HG03095 (cell line): ENCODE data around the gene DNAJA1.

Experiments
- ATAC-seq: cut with Tn5 transposase; IDR thresholded peaks from one replicate; pipeline ENCODE4 v1.9.1; 2021; ENCODE audit warnings: moderate library complexity; ENCODE audit not compliant: unreplicated experiment

Gene DNAJA1

DNA sequence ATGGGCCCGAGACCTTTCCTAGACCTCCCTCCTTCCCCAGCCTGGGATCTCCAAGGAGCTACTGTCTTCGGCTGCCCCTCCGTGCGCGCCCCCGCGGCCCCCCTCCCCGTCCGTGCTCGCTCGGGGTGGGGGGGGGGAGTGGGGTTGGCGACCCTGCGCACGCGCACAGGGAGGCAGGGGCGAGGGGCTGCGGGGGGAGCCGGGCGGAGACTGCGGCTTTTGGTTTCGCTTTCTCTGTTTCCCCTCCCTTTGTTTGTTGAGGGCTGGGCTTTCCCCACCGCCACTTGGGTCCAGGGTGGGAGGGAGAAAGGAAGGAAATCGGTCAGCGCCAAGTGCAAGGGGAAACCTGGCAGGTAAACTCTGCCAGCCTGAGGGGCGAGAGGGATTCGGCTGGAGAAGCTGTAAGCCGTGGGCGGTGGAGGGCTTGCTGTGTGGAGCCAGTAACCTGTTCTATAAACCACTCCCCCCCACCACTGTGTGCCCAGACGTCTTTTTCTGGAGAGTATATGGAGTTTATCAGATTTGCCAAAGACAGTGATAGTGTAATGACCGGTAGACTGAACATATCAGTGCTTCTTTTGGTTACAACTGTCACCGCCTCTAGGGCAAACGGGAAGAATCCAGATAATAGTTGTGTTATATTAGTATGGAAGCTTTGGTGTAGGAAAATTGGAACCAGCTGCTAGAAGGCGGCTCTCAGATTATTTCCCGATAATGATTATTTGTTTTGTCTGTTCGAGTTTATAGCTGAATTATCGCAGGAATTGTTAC is 684 bp downstream of the DNAJA1 start:
- ATAC-seq, result peak; percentile 43

DNA sequence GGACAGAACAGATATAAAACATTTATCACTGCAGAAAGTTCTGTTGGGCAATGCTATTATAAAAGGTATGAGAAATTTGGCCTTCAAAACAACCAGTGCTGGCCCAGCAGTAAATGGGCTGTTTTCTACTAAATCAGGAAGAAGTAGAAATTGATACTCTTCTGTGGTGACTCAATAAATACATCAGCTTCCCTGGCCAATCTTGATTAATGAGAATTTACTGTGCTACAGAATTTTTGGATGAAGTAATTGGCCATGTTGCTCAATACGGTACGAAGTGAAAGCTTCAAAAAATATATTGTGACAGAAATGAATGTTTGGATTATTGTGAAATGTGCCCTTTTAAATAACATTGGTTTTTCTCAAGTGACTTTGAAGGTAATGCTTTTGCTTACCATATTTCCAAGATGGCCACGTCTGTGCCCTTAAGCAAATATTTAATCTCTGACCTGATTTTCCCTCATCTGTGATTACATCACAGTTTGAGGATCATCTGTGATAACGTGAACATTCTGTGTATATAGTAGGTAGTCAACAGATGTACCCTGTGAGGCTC is 4.2 kb downstream of the DNAJA1 start:
- no peak for ATAC-seq

DNA sequence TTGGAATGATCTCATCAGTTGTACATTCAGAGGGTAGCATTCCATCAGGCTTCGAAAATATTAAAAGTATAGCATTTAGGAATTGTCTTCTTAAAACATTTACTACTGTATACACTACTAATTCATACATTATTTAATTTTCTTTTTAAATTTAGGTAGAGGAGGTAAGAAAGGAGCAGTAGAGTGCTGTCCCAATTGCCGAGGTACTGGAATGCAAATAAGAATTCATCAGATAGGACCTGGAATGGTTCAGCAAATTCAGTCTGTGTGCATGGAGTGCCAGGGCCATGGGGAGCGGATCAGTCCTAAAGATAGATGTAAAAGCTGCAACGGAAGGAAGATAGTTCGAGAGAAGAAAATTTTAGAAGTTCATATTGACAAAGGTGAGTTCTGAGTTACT is 5.2 kb downstream of the DNAJA1 start:
- ATAC-seq, result no peak

DNA sequence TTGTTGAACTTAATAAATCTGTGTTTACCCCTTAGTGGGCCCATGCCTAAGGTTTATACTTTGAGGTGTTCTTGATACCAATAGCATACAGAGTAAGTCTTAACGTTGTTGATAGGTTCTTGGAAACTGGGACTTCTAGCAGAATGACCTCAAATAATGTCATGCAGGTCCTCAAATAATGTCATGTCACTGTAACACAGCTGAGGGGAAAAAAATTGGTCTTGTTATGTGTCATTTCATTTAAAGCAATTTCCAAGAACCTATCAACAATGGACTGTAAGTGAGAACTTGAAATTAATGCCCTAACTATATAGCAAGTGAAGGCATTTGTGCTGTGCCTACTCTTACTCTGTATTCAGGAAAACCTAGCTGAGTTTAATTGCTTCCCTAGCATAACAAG is 7.2 kb downstream of the DNAJA1 start:
- no peak for ATAC-seq

DNA sequence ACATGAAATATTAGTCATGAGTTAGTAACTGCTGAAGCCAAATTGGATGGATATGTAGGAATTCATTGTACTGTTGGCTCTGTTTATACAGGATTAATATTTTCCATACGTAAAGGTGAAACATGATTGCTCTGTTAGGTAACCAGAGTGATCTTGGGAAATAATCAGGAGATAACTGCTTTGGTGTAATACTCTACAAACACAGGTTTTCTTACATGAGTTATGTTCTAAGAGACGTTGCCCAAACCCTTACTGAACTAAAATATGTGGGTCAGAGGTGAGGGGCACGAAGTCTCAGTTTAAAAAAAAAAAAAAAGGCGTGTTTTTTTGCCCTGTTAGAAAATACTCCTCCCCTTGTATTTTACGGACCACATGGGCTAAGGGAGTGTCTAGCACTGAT is 7.8 kb downstream of the DNAJA1 start:
- ATAC-seq, result no peak

DNA sequence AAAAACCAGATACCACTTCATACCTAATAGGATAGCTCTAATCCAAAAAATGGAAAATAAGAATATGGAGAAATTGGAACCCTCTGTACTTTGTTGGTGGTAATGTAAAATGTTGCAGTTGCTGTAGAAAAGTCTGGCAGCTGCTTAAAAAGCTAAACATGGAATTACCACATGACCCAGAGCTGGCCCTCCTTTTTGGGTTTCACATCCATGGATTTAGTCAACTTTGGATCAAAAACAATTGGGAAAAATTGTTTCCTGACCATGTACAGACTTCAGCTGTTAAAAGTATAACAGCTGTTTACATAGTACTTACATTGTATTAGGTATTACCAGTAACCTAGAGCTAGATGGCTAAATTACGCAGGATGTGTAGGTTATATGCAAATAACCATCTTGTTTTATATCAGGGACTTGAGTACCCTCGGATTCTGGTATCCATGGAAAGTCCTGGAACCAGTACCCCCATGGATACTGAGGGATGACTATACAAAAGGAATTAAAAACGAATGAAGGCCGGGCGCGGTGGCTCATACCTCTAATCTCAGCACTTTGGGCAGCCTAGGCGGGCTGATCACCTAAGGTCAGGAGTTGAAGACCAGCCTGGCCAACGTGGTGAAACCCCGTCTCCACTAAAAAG is 15.8 kb downstream of the DNAJA1 start:
- no peak for ATAC-seq

DNA sequence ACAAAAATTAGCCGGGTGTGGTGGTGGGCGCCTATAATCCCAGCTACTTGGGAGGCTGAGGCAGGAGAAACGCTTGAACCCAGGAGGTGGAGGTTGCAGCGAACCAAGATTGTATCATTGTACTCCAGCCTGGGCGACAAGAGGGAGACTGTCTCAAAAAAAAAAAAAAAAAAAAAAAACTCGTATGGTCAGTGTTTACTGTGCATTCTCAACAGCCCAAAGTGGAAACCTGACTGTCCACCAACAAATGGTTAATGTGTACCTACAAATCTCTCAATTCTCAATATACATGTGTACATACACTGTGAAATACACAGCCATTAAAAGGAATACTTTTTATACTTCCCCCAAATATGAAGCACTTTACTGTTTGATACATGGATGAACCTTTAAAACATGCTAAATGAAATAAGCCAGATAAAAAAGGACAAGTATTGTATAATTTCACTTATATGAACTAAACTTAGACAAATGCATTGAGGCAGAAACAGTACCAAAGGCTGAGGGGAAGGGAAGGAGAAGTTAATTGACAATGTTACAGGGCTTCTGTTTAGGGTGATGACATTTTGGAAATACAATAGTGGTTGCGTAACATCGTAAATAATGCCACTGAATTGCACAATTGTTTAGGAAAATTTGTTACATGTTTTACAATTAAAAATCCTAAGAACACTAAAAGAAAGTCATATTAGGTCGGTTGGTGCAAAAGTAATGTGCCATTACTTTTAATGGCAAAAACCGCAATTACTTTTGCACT is 16.5 kb downstream of the DNAJA1 start:
- no peak for ATAC-seq

DNA sequence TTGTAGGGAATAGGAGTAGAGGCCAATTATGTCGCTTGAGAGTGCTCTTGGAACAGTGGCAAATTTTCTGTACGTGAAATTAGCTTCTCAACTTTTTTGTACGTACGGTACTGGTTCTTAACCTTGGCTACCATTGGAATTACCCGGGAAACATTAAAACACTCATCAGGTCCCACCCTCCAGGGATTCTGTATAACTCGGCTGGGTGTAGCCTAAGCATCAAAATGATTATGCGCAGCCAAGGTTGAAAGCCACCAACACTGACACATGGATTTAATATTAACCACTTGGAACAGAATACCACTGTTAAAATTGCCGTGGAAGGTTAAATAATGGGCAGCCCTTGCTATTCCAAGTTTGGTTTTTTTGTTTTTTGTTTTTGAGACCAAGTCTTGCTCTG is 17.4 kb downstream of the DNAJA1 start:
- ATAC-seq, result no peak

DNA sequence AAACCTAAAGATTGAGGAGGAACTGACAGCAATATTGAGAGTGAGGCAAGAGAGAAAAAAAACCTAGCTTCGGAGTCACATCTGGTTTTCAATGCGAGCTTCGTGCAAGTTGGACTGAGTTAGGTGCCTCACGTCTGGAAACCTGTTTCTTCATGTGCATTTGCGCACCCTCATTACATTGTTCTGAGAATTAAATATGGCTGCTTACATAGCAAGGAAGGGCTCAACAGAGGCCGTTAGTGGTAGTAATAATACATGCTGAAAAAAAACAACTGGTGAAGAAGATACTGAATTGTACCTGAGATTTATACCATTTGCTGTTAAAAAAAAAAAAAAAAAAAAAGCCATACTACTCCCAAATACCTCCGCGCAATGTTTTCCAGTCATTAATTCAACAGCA is 18.6 kb downstream of the DNAJA1 start:
- ATAC-seq, result no peak

DNA sequence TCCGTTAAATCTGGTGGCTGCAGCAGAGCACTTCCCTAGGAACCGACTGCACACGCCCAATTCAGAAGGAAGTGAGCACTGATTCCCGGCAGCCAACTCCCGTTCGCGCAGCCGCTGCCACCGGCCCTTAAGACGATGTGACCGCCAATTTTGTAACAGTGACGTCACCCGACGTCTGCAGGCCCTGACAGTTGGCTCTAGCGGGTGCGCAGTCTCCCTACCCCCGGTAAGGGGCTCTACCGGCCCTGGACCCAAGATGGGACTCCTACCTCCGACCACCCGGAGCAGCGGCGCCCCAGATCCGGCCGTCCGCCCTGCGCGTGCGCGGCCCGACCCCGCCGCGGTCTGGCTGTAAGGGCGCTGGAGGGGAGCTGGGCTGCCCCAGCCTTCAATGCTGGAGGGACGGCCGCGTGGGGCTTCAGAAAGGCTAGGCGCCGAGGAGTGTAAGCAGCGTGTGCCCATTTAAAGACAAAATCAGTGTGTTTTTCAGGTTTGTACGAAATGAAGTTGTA is 19.1 kb downstream of the DNAJA1 start:
- peak; percentile 77 for ATAC-seq

DNA sequence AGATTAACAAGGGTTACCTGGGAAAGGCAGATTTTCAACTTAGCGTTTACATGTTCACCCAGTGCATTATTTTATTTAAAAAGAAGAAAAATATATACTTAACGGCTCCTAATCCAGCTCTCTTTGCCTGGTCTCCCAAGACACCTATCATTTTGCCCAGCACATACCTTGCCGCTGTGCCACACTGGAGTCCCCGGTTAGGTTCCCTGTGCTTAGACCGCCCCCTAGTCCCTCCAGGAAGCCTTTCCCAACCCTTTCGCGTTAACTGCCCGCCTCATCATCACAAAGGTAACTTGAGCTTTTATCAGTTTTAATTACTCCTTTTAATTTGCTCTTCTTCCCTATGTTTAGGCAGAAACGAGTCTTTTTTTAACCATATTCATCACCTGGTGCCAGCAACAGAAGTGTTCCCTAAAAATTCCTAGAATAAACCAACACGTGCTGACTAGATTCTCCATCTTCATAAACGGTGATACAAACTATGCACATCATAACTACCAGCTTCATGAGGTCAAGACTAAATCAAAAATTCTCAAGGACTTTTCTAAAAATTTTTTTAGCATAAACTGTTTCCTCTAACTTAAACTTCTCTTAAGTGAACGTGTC is 19.7 kb downstream of the DNAJA1 start:
- ATAC-seq, result no peak

DNA sequence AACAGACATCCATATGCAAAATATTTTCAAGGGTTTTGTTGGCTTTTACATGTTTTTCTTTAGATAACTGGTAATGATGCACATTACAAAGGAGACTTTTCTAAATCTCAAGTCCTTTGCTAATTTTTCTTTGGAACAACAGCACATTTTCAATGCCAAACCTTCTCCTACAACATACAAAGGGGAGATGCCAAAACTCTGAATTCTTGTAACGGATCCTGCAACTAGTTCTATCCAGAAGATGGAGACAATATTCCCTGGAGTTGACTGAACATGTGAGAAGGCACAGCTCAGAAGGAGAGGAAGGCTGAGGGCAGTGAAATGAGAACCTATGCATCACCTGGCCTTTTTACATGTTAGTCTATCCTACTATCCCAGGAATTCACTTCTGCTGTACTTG is 21.0 kb downstream of the DNAJA1 start:
- no peak for ATAC-seq

DNA sequence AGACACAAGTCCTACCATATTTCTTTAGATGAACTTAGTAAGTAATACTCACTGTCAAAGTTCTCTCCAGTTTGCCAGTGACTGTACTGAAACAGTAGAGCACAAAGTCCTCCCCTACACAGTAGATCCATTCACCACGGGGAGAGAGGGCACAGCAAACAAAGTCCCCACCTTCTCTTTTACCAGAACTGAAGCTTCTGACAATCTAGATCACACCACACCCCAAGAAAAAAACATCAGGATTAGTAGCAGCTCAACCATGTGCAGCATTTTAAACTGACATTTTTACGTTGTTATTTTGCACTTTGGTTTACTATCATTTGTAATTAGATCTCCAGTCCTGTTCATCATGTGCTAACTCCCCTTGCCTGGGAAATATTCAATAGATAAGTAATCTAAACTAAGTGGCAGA is 23.0 kb downstream of the DNAJA1 start:
- ATAC-seq, result no peak

DNA sequence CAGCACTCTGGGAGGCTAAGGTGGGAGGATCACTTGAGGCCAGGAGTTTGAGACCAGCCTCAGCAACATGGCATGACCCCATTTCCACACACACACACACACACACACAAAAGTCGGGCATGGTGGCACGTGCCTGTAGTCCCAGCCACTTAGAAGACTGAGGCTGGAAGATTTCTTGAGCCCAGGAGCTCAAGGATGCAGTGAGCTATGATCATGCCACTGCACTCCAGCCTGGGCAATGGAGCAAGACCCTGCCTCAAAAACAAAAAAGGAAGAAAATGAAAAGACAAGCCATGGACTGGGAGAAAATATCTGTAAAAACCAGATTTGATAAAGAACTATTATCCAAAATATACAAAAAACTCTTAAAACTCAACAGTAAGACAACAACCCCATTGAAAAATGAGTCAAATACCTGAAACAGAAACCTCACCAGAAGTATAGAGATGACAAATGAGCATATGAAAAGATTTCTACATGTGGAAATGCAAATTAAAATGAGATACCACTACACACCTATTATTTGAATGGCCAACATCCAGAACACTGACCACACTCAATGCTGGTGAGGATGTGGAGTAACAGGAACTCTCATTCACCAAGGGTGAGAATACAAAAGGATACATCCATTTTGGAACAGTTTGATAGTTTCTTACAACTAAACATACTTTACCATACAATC is 24.7 kb downstream of the DNAJA1 start:
- peak; percentile 86 for ATAC-seq

DNA sequence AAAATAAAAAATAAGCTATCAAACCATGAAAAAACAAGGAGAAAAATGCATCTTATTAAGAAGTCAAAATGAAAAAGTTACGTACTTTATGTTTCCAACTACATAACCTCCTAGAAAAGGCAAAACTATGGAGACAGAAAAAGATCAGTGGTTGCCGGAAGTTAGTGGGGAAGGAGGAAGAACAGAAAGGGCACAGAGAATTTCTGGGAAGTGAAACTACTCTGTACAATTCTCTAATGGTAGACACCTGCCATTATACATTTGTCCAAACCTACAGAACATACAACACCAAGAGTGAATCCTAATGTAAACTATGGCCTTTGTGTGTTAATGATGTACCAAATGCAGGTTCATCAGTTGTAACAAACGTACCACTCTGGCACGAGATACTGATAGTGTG is 26.1 kb downstream of the DNAJA1 start:
- ATAC-seq, result no peak

DNA sequence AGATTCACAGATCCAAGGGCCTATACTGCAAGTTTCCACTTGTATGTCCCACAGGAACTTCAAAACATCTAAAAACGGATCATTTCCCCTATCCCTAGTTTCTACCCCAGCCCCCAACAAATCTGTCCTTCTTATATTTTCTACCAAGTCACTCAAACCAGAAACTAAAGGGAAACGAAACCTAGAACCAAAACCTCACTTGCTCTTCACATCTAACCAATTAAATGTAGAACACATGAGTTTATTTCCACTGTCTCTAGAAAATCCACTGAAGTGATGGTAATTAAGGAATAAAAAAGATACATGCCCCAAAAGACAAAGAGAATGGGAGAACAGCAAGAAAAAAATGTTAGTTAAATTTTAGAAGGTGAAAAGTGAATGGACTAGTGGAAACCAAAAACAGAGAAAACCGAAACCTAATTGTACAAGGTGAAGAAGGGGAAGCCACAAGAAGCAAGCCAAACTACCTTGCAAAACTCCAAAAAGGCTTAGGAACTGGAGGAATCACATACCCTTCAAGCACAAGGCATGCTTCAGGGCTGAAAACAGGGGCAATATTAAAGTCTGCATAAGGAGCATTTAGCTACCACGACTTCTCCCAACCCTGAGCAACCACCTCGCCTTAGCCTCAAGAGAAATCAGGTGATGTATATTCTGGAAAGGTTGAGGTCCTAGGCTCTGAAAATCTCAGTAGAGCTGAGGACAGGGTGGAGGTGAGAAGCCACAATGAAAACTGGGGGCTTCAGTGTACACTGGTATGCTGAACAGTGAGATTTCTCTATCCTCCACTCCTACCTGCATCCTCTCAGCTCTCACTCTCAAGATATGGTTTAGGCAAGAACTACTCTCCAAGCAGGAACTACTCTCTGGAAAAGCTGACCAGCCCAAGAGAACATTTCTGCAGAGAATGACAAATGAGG is 40.3 kb downstream of the DNAJA1 start:
- peak; percentile 71 for ATAC-seq

DNA sequence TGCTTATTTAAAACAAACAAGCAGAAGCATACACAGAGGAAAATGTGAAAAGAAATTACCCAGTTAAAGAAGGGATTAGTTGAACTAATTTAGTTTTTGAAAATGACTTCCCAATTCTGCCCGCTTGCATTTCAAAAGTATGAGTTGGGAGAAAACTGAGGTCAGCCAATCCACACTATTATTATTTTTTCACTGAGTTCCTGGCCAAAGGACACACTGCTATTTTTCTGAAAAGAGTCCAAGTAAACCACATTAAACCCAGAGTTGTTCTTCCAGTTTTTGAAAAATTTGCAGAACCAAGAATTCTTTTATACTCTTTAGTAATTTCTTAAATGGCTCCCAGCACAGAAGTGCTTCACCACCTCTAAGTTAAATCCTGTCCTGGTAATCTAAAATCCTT is 43.9 kb downstream of the DNAJA1 start:
- ATAC-seq, result no peak

DNA sequence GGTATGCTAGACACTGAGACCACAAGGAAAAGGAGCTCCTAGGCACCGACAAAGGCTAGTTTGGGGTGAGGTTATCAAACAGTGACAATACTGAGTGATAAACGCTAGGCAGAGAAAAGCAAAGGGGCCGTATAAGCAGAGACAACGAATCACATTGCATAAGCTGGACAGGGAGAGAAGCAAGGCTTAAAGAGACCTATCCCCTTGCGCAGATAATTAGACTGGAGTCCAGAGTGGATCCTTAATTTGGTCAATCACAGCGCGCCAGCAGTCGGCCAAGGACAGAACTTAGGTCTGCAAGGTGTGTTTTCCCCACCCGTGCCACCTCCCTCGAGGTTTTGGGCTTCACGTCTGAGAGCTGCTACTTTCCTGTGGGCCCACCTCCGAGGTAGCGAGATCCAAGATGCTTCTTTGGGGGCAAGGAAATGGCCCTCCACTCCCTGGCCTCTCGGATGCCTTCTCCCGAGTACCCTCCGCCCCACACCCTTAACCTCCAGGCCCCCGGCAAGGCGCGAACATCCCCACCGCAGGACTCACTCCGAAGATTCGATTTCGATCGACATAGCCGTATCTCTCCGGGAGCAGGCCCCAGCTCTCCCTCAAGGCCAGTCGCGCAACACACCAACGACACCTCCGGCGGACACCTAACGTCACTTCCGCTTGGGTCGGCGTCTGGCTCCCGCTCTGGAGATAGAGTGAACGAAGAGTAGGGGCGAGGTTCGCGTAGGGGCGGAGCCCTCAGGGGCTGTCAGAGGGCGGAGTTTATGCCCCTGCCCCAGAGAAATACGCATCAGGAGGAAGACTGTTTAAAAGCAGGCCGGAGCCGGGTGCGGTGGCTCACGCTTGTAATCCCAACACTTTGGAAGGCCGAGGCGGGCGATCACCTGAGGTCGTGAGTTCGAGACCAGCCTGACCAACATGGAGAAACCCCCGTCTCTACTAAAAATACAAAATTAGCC is 51.3 kb downstream of the DNAJA1 start, which contains the start of gene SMU1:
Gene SMU1, minus strand, starts transcription at position 629 of the 959 bp plus-strand sequence. Its CDS starts 66 bp downstream, at position 563.
- ATAC-seq, result peak; percentile 99
